GM19328 (cell line): ENCODE results near the gene EPOP.

Source experiments
- ATAC-seq: cut with Tn5 transposase; IDR thresholded peaks from one replicate; pipeline ENCODE4 v1.9.1; 2021; ENCODE audit warnings: mild to moderate bottlenecking, moderate library complexity; ENCODE audit not compliant: unreplicated experiment

The EPOP gene

GRCh38 chr17:38676706-38677504, 2.1 kb upstream of the EPOP start:
- no peak for ATAC-seq

GRCh38 chr17:38674014-38674748, 576 bp downstream of the EPOP start:
- peak; percentile 5 for ATAC-seq

- ATAC-seq: no peak
Measured at GRCh38 chr17:38673707-38674013, 1.1 kb downstream of the EPOP start.

GRCh38 chr17:38672788-38673706, 1.7 kb downstream of the EPOP start:
- ATAC-seq: no peak

GRCh38 chr17:38671939-38672720, 2.6 kb downstream of the EPOP start:
- no peak for ATAC-seq

GRCh38 chr17:38669520-38669919, 5.2 kb downstream of the EPOP start:
- no peak for ATAC-seq

GRCh38 chr17:38667787-38668122, 7.0 kb downstream of the EPOP start:
- ATAC-seq: no peak

GRCh38 chr17:38667099-38667786, 7.5 kb downstream of the EPOP start:
- no peak for ATAC-seq

- ATAC-seq: no peak
Measured at GRCh38 chr17:38663964-38664644, 10.7 kb downstream of the EPOP start.

- no peak for ATAC-seq
Measured at GRCh38 chr17:38663125-38663751, 11.5 kb downstream of the EPOP start.

- ATAC-seq: no peak
Measured at GRCh38 chr17:38660097-38661025, 14.4 kb downstream of the EPOP start.

- ATAC-seq: no peak
Measured at GRCh38 chr17:38659415-38659814, 15.3 kb downstream of the EPOP start.

GRCh38 chr17:38658741-38659345, 15.9 kb downstream of the EPOP start:
- ATAC-seq: no peak

GRCh38 chr17:38657824-38658740, 16.7 kb downstream of the EPOP start:
- ATAC-seq: no peak

- ATAC-seq: no peak
Measured at GRCh38 chr17:38656959-38657823, 17.6 kb downstream of the EPOP start.
